Neural crest cell (in vitro differentiated cells): ENCODE results near the gene CCNY. TPM values are rescaled to one million over a fixed set of nuclear protein-coding genes. Genes with fewer than 3 reads are reported as not detected.

Experiments
- DNase-seq: peaks from one replicate; pipeline ENCODE4 v3.0.0; 2021; ENCODE audit warnings: low read depth, mixed read lengths, low spot score
- H3K27ac Mint-ChIP-seq: one replicate; pipeline ENCODE4 v1.8.0; 2021; ENCODE audit warnings: mild to moderate bottlenecking, mixed read lengths; ENCODE audit not compliant: unreplicated experiment
- H3K27me3 Mint-ChIP-seq: 2 replicates; pipeline ENCODE4 v1.8.0; 2021; ENCODE audit warnings: low read depth, mild to moderate bottlenecking, mixed read lengths
- H3K36me3 Mint-ChIP-seq: 2 replicates; pipeline ENCODE4 v1.8.0; 2021; ENCODE audit warnings: low read depth, mild to moderate bottlenecking, mixed read lengths
- H3K4me1 Mint-ChIP-seq: 2 replicates; pipeline ENCODE4 v1.8.0; 2021; ENCODE audit warnings: mixed read lengths
- H3K4me3 Mint-ChIP-seq: one replicate; pipeline ENCODE4 v1.8.0; 2021; ENCODE audit warnings: mild to moderate bottlenecking, mixed read lengths
- H3K9me3 Mint-ChIP-seq: 2 replicates; pipeline ENCODE4 v1.8.0; 2021; ENCODE audit warnings: mixed read lengths
- total RNA-seq: library from RNA; stranded (reverse); gene quantifications from 2 replicates; pipeline ENCODE4 v1.2.1, GENCODE V29; 2021
- TF ChIP-seq, protein P1 (sequence below): fragments of 200-600 bp; sonication (generic); conservative IDR thresholded peaks from 2 replicates; pipeline ENCODE4 v1.5.0; 2021; ENCODE audit warnings: antibody characterized with exemption, mild to moderate bottlenecking

CCNY gene
- total RNA-seq, 1 donor from 2014 or later = 57.0 TPM

GRCh38 chr10:35612385-35613106 lies 276.2 kb downstream of the CCNY start:
- Mint-ChIP-seq H3K27ac (no peak overlapping the region), H3K4me1 (no peaks in the 10 kb centered on the region), H3K9me3 (no peaks in the 10 kb centered on the region), H3K27me3 (peaks cover 32% of the 10 kb centered on the region), H3K36me3 (no peaks in the 10 kb centered on the region), H3K4me3 (no peak overlapping the region)
- DNase-seq = no peak
- TF ChIP-seq, protein P1, sequence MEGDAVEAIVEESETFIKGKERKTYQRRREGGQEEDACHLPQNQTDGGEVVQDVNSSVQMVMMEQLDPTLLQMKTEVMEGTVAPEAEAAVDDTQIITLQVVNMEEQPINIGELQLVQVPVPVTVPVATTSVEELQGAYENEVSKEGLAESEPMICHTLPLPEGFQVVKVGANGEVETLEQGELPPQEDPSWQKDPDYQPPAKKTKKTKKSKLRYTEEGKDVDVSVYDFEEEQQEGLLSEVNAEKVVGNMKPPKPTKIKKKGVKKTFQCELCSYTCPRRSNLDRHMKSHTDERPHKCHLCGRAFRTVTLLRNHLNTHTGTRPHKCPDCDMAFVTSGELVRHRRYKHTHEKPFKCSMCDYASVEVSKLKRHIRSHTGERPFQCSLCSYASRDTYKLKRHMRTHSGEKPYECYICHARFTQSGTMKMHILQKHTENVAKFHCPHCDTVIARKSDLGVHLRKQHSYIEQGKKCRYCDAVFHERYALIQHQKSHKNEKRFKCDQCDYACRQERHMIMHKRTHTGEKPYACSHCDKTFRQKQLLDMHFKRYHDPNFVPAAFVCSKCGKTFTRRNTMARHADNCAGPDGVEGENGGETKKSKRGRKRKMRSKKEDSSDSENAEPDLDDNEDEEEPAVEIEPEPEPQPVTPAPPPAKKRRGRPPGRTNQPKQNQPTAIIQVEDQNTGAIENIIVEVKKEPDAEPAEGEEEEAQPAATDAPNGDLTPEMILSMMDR = no peak

- H3K4me3 Mint-ChIP-seq = no peak overlapping the region
- no peak overlapping the region for H3K27ac Mint-ChIP-seq
- H3K36me3 Mint-ChIP-seq = no peaks in the 10 kb centered on the region
- no peak for DNase-seq
- H3K9me3 Mint-ChIP-seq = no peaks in the 10 kb centered on the region
- TF ChIP-seq, protein P1 = no peak
- H3K27me3 Mint-ChIP-seq = peaks cover 32% of the 10 kb centered on the region
- H3K4me1 Mint-ChIP-seq = no peaks in the 10 kb centered on the region
These were observed 276.8 kb downstream of the CCNY start for GRCh38 chr10:35613107-35613440.

- Mint-ChIP-seq H3K4me1 (no peaks in the 10 kb centered on the region), H3K9me3 (no peaks in the 10 kb centered on the region), H3K27ac (no peak overlapping the region), H3K4me3 (no peak overlapping the region), H3K27me3 (peaks cover 32% of the 10 kb centered on the region), H3K36me3 (no peaks in the 10 kb centered on the region)
- DNase-seq = no peak
- TF ChIP-seq, protein P1 = peak; percentile 43
These were observed 277.4 kb downstream of the CCNY start for GRCh38 chr10:35613597-35614226.

- Mint-ChIP-seq H3K36me3 (no peaks in the 10 kb centered on the region), H3K27ac (no peak overlapping the region), H3K9me3 (peaks cover under 1% of the 10 kb centered on the region), H3K4me1 (no peaks in the 10 kb centered on the region), H3K4me3 (no peak overlapping the region), H3K27me3 (peaks cover 35% of the 10 kb centered on the region)
- DNase-seq = no peak
- TF ChIP-seq, protein P1 = no peak
These were observed 278.0 kb downstream of the CCNY start for GRCh38 chr10:35614312-35614711.

Other genes starting within 250 kb of the CCNY start
- gene CUL2, start 246.2 kb upstream of the CCNY start, total RNA-seq = 40.1 and 40.9 TPM in 2 replicates
- 28.5 and 29.6 TPM in 2 replicates for gene CREM, start 209.7 kb upstream of the CCNY start, total RNA-seq